ENCODE data around the gene OR4D1. TPM values are rescaled to one million over a fixed set of nuclear protein-coding genes. Genes with fewer than 3 reads are reported as not detected.

The OR4D1 gene
- total RNA-seq, 3 donors from 2014 or later: 0.14 to 0.33 (median 0.21) TPM

DNA sequence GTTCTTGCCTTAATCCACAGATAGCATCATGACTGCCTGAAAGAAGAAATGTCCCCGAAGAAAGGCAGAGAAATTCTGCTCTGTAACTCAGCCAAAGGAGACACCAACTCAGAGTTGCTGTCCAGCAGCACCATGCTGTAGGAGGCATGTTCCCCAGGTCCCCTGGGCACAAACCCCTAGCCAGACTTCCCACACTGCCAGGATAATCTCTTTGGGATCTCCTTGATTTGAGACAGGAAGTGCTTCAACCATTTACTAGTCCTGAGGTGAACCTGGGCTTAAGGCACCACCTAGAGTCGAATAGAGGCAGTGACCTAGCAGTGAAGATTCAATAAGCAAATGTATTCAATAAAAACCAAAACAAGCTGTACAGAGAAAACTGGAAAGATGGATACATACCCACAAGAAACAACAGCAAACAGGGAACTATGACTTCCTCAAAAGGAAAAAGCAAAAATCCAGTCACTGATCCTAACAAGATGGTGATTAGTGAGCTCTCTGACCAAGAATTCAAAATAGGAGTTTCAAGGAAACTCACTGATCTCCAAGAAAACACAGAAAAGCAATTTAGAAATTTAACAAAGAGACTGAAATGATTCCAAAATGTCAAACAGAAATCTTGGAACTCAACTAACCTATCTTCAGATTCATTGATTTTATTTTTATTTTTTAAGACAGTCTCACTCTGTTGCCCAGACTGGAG lies 24.3 kb downstream of the OR4D1 start:
- H3K9me3 Mint-ChIP-seq: no peaks in the 10 kb centered on the region
- H3K36me3 Mint-ChIP-seq (ENCODE audit: insufficient read depth): no peaks in the 10 kb centered on the region
- no peak overlapping the region for H3K4me3 Mint-ChIP-seq
- no peak for DNase-seq
- peak; percentile 80 to 86 for ATAC-seq
- H3K27me3 Mint-ChIP-seq (ENCODE audit: low read depth): peaks cover 5% of the 10 kb centered on the region
- peaks cover 42% of the 10 kb centered on the region for H3K4me1 Mint-ChIP-seq (ENCODE audit: low read depth)

DNA sequence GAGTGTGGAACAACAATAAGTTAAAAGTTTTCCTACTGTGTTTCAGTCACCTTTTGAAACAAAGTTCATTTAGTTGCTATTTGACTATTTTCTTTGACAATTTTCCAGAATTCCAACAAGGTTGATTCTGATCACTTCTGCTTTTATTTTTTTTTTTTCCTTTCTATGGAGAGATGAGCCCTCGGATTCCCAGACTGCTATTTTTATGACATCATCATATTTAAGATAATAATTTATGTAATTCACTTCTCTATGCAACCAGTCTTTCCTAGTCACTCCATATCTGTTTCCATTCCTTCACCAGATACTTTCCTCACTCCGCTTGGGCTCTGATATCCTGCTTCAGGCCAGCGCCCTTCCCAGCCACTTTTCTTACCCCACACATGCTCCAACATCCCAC lies 26.7 kb downstream of the OR4D1 start:
- H3K4me3 Mint-ChIP-seq: no peak overlapping the region
- DNase-seq: no peak
- peaks cover 7% of the 10 kb centered on the region for H3K27me3 Mint-ChIP-seq (ENCODE audit: low read depth)
- ATAC-seq: no peak
- no peaks in the 10 kb centered on the region for H3K36me3 Mint-ChIP-seq (ENCODE audit: insufficient read depth)
- H3K4me1 Mint-ChIP-seq (ENCODE audit: low read depth): peaks cover 25% of the 10 kb centered on the region
- no peaks in the 10 kb centered on the region for H3K9me3 Mint-ChIP-seq

DNA sequence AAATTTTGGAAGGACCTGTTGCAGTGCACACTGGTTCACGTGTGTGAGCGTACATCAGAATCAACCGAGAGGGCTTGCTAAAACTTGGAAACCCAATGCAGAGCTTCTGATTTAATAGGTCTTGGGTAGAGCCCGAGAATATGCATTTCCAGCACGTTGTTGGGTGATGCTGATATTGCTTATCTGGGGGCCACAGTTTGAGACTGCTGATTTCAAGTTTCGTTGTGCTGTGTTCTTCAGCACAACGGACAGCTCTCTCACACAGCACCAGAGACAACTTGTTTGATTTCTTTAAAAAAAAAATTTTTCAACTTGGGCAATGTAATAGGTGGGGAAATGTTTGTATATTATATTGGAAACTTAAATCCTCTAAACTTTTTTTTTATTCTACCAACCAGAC lies 28.0 kb downstream of the OR4D1 start:
- no peak for DNase-seq
- Mint-ChIP-seq H3K36me3 (ENCODE audit: insufficient read depth) (no peaks in the 10 kb centered on the region), H3K4me1 (ENCODE audit: low read depth) (peaks cover 14% of the 10 kb centered on the region), H3K4me3 (no peak overlapping the region), H3K9me3 (no peaks in the 10 kb centered on the region), H3K27me3 (ENCODE audit: low read depth) (peaks cover 7% of the 10 kb centered on the region)
- ATAC-seq: no peak

DNA sequence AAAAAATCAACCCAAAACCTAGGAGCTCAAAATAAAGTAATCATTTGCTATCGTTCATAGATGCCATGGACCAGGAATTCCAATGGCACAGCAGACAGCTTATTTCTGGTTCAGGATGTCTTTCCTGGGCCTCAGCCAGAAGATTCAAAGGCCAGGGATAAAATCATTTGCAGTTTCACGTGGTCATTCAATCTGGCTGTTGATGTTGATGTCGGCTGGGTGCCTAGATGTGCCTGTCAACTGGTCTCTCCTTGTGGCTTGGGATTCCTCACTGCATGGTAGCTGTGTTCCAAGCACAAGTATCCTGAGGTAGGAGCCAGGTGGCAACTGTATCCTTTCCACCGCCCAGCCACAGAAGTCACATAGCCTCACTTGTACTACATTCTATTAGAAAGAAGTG lies 33.6 kb downstream of the OR4D1 start:
- peaks cover 4% of the 10 kb centered on the region for H3K27me3 Mint-ChIP-seq (ENCODE audit: low read depth)

DNA sequence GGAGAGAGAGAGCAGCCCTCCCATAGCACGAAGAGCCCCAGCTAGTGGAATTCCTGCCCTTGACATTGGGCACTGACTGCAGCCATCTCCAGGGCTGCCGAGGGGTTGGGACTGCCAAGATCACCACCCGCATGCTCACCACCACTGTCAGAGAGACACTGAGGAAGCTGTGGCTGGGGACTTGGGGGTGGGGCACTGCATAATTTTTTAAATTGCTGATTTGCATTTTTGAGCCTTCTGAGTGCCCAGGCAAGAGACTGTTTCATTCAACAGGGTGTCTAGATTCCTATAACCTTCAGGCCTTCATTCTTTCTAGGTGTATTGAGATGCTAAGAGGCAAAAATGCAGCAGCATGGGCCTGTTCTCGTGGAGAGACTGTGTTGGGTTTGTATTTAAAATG lies 35.3 kb downstream of the OR4D1 start:
- no peaks in the 10 kb centered on the region for H3K9me3 Mint-ChIP-seq
- peaks cover 3% of the 10 kb centered on the region for H3K4me1 Mint-ChIP-seq (ENCODE audit: low read depth)
- DNase-seq (no peak), ATAC-seq (no peak)
- H3K4me3 Mint-ChIP-seq: no peak overlapping the region
- H3K27me3 Mint-ChIP-seq (ENCODE audit: low read depth): no peaks in the 10 kb centered on the region
- no peaks in the 10 kb centered on the region for H3K36me3 Mint-ChIP-seq (ENCODE audit: insufficient read depth)

More for the DNA sequence above, 33.6 kb downstream of the OR4D1 start:
- no peaks in the 10 kb centered on the region for H3K36me3 Mint-ChIP-seq (ENCODE audit: insufficient read depth)
- peaks cover 3% of the 10 kb centered on the region for H3K4me1 Mint-ChIP-seq (ENCODE audit: low read depth)
- no peak overlapping the region for H3K4me3 Mint-ChIP-seq
- no peak for DNase-seq
- no peak for ATAC-seq
- no peaks in the 10 kb centered on the region for H3K9me3 Mint-ChIP-seq

DNA sequence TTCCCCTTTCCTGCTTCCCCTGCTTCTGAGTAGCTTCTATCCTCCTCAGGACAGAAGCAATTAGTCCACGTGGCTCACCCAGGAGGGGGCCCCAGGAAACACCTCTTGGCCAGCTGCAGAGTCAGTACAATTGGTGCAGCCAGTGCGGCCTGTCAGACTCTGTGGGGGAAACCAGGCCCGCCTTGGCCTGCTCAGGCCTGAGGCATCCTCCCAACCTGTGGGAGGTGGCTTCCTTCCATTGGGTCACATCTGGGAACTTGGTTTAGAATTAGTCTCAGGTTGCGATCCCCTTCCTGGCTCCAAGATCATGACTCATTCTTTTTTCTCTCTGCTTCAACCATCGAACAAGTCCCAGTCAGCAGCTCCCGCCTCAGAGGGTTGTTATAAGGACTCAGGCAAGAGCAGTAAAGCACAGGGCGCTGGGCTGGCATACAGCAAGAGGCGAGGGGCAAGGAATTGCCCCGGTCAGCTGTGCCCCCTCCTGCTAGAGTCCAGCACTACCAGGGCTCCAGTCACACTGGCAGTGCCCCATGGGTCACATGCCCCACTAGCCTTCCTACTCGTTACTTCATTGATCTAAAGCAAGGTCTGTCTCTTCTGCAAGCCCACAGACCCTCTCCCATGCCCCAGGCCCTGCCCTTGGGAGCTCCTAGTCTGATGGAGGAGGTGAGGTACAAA lies 36.3 kb downstream of the OR4D1 start:
- DNase-seq: no peak
- Mint-ChIP-seq H3K9me3 (no peaks in the 10 kb centered on the region), H3K4me3 (no peak overlapping the region), H3K36me3 (ENCODE audit: insufficient read depth) (no peaks in the 10 kb centered on the region), H3K27me3 (ENCODE audit: low read depth) (no peaks in the 10 kb centered on the region), H3K4me1 (ENCODE audit: low read depth) (peaks cover 3% of the 10 kb centered on the region)
- no peak for ATAC-seq

DNA sequence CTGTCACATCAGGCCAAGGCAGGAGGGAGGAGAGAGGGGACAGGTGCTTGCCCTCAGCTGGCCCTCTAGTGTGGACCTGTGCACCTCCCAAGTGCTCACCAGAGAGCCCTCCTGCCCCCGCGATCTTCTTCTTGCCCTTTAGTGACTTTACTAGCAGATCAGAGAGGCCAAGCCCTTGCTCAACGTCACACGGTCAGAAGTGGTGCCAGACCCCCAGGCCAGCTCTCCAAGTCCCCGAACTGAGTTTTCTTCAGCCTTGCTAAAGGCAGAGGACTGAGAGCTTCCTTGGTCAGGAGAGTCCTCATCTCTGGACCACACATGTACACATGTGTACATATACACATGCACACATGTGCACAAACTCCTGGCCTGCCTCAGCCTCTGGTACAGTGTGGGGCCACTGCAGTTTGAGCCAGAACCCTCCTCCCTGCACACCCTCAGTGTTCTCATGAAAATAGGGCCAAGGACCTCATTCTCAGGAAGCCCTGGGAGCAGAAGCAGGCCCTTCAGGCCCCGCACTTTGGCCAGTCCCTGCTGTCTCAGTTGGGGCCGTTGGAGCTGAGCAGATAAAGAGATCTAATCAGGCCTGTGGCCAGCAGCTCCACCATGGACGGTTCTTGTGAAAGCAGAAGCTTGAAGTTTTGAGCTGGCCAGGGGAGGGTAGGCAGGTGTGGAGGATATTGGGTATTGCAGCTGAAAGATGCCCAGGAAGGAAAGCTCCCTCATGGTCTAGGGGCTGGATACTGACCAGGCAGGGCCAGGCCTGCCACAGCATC lies 37.0 kb downstream of the OR4D1 start:
- no peaks in the 10 kb centered on the region for H3K36me3 Mint-ChIP-seq (ENCODE audit: insufficient read depth)
- DNase-seq (no peak), ATAC-seq (no peak)
- no peaks in the 10 kb centered on the region for H3K9me3 Mint-ChIP-seq
- H3K4me1 Mint-ChIP-seq (ENCODE audit: low read depth): peaks cover 3% of the 10 kb centered on the region
- H3K27me3 Mint-ChIP-seq (ENCODE audit: low read depth): peaks cover 6% of the 10 kb centered on the region
- H3K4me3 Mint-ChIP-seq: no peak overlapping the region

DNA sequence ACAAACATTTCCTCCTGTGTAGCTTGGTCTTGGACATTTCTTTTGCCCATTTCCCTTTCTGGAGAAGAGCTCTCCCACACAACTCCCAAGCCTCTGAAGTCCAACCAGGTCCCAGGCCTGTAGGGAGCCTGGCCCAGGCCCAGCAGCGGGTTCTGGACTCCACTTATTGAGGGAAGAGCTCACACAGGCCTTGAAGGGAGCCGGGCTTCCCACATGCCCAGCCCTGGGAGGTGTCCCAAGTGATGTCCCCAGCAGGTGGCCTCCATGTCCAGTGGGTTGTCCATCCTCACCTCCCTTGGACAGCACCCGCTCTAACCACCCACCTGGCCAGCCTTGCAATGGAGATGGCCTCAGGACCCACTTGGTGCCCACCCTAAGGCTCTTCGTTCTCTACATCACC lies 38.4 kb downstream of the OR4D1 start:
- Mint-ChIP-seq H3K4me1 (ENCODE audit: low read depth) (peaks cover 3% of the 10 kb centered on the region), H3K36me3 (ENCODE audit: insufficient read depth) (no peaks in the 10 kb centered on the region), H3K4me3 (no peak overlapping the region), H3K27me3 (ENCODE audit: low read depth) (peaks cover 10% of the 10 kb centered on the region), H3K9me3 (no peaks in the 10 kb centered on the region)
- DNase-seq: no peak
- ATAC-seq: no peak

DNA sequence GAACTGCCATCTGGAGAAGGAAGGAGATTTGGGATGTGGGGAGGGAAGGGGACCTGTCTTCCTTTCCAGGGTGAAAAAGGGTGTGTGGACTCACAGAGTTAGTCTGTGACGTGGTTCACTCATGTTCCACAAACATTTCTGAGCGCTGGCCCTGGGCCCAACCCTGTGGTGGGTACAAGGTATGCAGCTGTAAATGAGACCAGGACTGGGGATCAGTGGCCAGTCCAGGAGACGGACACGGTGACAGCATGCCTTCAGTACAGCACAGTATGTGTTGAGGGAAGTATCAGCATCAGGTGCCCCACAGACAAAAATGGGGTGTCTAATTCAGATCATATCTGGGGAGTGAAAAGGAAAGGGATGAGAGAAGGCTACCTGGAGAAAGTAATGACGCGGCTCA lies 38.9 kb downstream of the OR4D1 start:
- no peak overlapping the region for H3K4me3 Mint-ChIP-seq
- DNase-seq: no peak
- peaks cover 3% of the 10 kb centered on the region for H3K4me1 Mint-ChIP-seq (ENCODE audit: low read depth)
- no peaks in the 10 kb centered on the region for H3K36me3 Mint-ChIP-seq (ENCODE audit: insufficient read depth)
- ATAC-seq: no peak
- H3K9me3 Mint-ChIP-seq: no peaks in the 10 kb centered on the region
- H3K27me3 Mint-ChIP-seq (ENCODE audit: low read depth): peaks cover 12% of the 10 kb centered on the region

DNA sequence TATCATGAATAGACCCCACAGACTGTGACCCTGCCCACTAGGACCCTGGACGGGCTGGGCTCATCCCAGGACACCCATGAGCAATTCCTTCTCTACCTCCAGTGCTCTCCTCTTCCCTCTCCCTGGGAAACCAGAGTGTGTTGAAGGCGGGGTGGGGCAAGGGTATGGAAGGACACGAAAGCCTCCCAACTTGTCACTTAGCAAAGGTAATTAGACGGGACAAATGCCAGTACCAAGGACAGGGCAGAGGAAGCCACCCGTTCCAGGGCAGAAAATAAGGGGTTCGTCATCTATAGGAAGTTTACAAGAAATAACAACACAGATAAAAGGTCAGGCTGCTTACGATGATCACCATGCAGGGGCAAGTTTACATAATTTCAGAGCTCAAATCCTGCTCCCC lies 39.5 kb downstream of the OR4D1 start:
- no peak overlapping the region for H3K4me3 Mint-ChIP-seq
- no peak for ATAC-seq
- peaks cover 12% of the 10 kb centered on the region for H3K27me3 Mint-ChIP-seq (ENCODE audit: low read depth)
- H3K9me3 Mint-ChIP-seq: no peaks in the 10 kb centered on the region
- H3K4me1 Mint-ChIP-seq (ENCODE audit: low read depth): peaks cover 3% of the 10 kb centered on the region
- H3K36me3 Mint-ChIP-seq (ENCODE audit: insufficient read depth): no peaks in the 10 kb centered on the region
- no peak for DNase-seq

DNA sequence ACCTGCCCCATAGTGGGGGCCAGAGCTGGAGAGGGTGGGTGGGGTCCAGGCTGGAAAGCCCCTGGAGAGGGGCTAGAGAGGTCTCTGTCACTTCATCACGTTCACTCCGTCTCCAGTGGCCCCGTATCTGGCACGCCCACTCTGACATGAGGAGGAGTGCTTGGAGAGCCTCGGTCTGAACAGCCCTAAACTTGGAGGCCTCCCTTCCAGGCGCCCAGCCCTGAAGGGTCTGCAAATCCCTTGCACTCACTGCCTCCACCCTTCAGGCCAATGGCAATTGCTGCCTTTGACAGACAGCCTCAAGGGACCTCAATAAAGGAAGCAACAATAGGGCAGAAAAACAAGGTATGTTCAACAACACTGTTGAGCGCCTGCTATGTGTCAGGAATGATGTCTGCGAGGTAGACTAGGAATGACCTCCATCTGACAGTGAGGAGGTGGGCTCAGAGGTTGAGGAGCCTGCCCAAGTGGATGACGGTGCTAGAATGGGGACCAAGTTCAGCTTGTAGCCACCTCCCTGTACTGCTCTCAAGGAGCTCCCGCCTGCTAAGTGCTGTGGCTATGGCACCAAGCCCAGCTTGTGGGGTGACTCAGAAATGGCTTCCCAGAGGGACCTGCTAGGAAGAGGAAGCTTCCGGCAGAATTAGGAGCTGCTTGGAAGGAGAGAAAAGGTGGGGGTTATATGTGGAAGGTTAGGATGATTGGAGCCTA lies 41.4 kb downstream of the OR4D1 start:
- no peak for ATAC-seq
- H3K27me3 Mint-ChIP-seq (ENCODE audit: low read depth): peaks cover 12% of the 10 kb centered on the region
- H3K36me3 Mint-ChIP-seq (ENCODE audit: insufficient read depth): no peaks in the 10 kb centered on the region
- H3K9me3 Mint-ChIP-seq: no peaks in the 10 kb centered on the region
- H3K4me1 Mint-ChIP-seq (ENCODE audit: low read depth): peaks cover 3% of the 10 kb centered on the region
- no peak overlapping the region for H3K4me3 Mint-ChIP-seq
- DNase-seq: no peak

DNA sequence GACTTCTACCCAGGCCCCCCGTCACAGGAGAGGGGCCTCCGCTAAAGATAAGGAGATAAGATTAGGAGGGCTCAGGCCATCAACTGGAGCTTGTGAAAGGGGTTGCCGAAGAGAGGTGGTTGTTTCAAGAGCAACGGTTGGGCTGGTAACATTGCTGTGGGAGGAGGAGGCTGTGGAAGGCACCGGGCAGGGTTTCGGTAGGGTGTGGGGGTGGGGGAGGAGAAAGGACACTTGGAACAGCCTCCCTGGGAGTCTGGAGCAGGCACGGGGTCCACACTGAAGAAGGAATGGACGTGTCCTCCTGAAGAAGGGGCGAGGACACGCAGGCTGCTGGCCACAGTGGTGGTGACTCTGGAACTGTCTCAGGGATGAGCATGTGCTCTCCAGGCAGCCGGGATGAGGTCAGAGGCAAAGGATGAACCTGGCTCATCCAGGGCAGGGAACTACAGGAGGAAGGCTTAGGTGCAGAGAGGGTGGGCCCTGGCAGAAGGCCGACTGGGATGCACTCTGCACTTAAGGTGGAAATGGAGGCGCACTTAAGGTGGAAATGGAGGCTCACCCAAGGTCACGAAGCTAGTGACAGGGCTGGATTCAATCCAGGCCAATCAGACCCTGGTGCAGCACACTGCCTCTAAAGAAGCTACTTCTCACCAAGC lies 43.2 kb downstream of the OR4D1 start:
- no peaks in the 10 kb centered on the region for H3K36me3 Mint-ChIP-seq (ENCODE audit: insufficient read depth)
- no peak for DNase-seq
- ATAC-seq: no peak
- peaks cover 12% of the 10 kb centered on the region for H3K27me3 Mint-ChIP-seq (ENCODE audit: low read depth)
- no peaks in the 10 kb centered on the region for H3K4me1 Mint-ChIP-seq (ENCODE audit: low read depth)
- no peaks in the 10 kb centered on the region for H3K9me3 Mint-ChIP-seq
- H3K4me3 Mint-ChIP-seq: no peak overlapping the region

DNA sequence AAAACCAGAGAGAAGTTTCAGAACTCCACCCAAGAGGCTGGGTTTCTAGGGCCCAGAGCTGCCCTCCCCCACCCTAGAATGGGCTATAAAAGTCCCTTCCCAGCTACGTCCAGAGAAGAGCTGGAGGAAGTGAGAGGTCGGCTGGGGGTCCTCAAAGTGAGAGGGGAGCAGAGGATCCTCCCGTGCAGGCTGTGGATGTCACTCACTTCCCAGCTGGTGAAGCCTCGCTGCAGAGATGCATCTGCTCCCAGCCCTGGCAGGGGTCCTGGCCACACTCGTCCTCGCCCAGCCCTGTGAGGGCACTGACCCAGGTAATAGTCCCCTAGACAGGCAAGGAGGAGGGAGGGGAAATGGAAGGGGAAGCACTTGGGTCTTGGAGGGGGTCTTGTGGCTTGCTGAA lies 44.4 kb downstream of the OR4D1 start, which contains the start of gene EPX:
Gene EPX, plus strand, starts transcription at position 115 of the 400 bp plus-strand sequence. Its CDS starts 121 bp downstream, at position 236.
- no peaks in the 10 kb centered on the region for H3K36me3 Mint-ChIP-seq (ENCODE audit: insufficient read depth)
- H3K4me3 Mint-ChIP-seq: no peak within 1 kb of the TSS
- H3K9me3 Mint-ChIP-seq: no peaks in the 10 kb centered on the region
- DNase-seq (no peak), ATAC-seq (no peak)
- H3K27me3 Mint-ChIP-seq (ENCODE audit: low read depth): peaks cover 16% of the 10 kb centered on the region
- no peaks in the 10 kb centered on the region for H3K4me1 Mint-ChIP-seq (ENCODE audit: low read depth)

Measured in activated T-cell treated with anti-CD3 and anti-CD28 coated beads, Interleukin-2, amount 50 U/mL, for 4 hours (primary cell).